Measurements from ENCODE around the gene RNF121.

RNF121 gene

GRCh38 chr11:72008728-72009127, 79.9 kb downstream of the RNF121 start:
- H3K4me3 Mint-ChIP-seq: no peak overlapping the region
- H3K27ac Mint-ChIP-seq: no peak overlapping the region
- peaks cover 5% of the 10 kb centered on the region for H3K4me1 Mint-ChIP-seq
- H3K27me3 Mint-ChIP-seq (ENCODE audit: low read depth): no peaks in the 10 kb centered on the region
- no peak for TF ChIP-seq CTCF (IDR thresholded peaks at IDR 0.05; ENCODE audit: unreplicated experiment in 3 of 3)
- H3K9me3 Mint-ChIP-seq: no peaks in the 10 kb centered on the region
- peaks cover 68% of the 10 kb centered on the region for H3K36me3 Mint-ChIP-seq (ENCODE audit: low read depth)

- Mint-ChIP-seq H3K27me3 (ENCODE audit: low read depth) (no peaks in the 10 kb centered on the region), H3K36me3 (ENCODE audit: low read depth) (peaks cover 69% of the 10 kb centered on the region), H3K4me3 (no peak overlapping the region), H3K27ac (no peak overlapping the region), H3K9me3 (no peaks in the 10 kb centered on the region), H3K4me1 (peaks cover 7% of the 10 kb centered on the region)
- no peak for TF ChIP-seq CTCF (IDR thresholded peaks at IDR 0.05; ENCODE audit: unreplicated experiment in 3 of 3)
Observed at GRCh38 chr11:72009156-72009555, 80.3 kb downstream of the RNF121 start.

- no peak for TF ChIP-seq CTCF (IDR thresholded peaks at IDR 0.05; ENCODE audit: unreplicated experiment in 3 of 3)
- Mint-ChIP-seq H3K36me3 (ENCODE audit: low read depth) (peaks cover 77% of the 10 kb centered on the region), H3K27me3 (ENCODE audit: low read depth) (no peaks in the 10 kb centered on the region), H3K4me1 (peaks cover 22% of the 10 kb centered on the region), H3K9me3 (no peaks in the 10 kb centered on the region), H3K27ac (peak overlapping the region in 1 of 3 experiments; percentile 17), H3K4me3 (no peak overlapping the region)
Observed at GRCh38 chr11:72010529-72011233, 81.8 kb downstream of the RNF121 start.

GRCh38 chr11:72012091-72012630, 83.3 kb downstream of the RNF121 start:
- no peaks in the 10 kb centered on the region for H3K9me3 Mint-ChIP-seq
- H3K27ac Mint-ChIP-seq: no peak overlapping the region
- H3K36me3 Mint-ChIP-seq (ENCODE audit: low read depth): peaks cover 79% of the 10 kb centered on the region
- no peak for TF ChIP-seq CTCF (IDR thresholded peaks at IDR 0.05; ENCODE audit: unreplicated experiment in 3 of 3)
- H3K27me3 Mint-ChIP-seq (ENCODE audit: low read depth): no peaks in the 10 kb centered on the region
- H3K4me1 Mint-ChIP-seq: peaks cover 24% of the 10 kb centered on the region
- no peak overlapping the region for H3K4me3 Mint-ChIP-seq

- peak overlapping the region in 2 of 3 experiments; percentile 37 to 49 for H3K27ac Mint-ChIP-seq
- no peak overlapping the region for H3K4me3 Mint-ChIP-seq
- H3K4me1 Mint-ChIP-seq: peaks cover 24% of the 10 kb centered on the region
- no peaks in the 10 kb centered on the region for H3K9me3 Mint-ChIP-seq
- H3K36me3 Mint-ChIP-seq (ENCODE audit: low read depth): peaks cover 78% of the 10 kb centered on the region
- H3K27me3 Mint-ChIP-seq (ENCODE audit: low read depth): no peaks in the 10 kb centered on the region
- TF ChIP-seq CTCF (IDR thresholded peaks at IDR 0.05; ENCODE audit: unreplicated experiment in 3 of 3): no peak
Observed at GRCh38 chr11:72012897-72013721, 84.3 kb downstream of the RNF121 start.
